ENCODE data around the gene SPATA32. TPM values are rescaled to one million over a fixed set of nuclear protein-coding genes. Genes with fewer than 3 reads are reported as not detected.

The SPATA32 gene
- total RNA-seq, 1 experiment from 2014 or later, result 0.81 TPM

DNA sequence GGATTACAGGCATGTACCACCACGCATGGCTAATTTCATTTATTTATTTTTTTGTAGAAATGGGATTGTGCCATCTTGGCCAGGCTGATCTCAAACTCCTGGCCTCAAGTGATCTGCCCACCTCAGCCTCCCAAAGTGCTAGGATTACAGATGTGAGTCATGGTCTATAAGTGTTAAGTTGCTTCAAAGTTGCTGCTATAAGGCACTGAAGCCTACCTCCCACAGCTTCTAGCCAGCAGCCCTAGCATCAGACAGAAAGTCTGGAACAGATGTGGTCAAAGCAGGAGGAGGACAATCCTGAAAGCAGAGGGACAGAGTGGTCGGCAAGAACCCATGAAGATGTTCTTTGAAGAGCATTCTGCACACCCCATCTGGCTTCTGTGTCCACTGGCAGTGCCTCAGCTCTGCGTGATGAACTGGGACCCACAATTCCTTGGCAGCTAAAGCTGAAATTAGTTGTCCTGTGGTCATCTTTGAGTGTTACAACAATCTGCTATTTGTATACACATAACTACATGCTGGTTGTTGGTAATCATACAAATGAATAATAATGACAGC lies 43.7 kb upstream of the SPATA32 start:
- H2BK15ac ChIP-seq (ENCODE audit: low read depth, low read length), result no peak overlapping the region
- no peak overlapping the region for H2AK5ac ChIP-seq (ENCODE audit: insufficient read length, low read length)
- no peak overlapping the region for H3K18ac ChIP-seq (ENCODE audit: insufficient read length, low read depth, low read length)
- DNase-seq, result no peak
- no peak overlapping the region for H3K4me2 ChIP-seq (ENCODE audit: insufficient read depth, insufficient read length, low read length)
- no peak overlapping the region for H3K4ac ChIP-seq (ENCODE audit: low read depth, low read length)
- no peak overlapping the region for H2BK20ac ChIP-seq (ENCODE audit: low read depth, low read length, poor library complexity, severe bottlenecking)
- H3K4me1 Mint-ChIP-seq, result peaks cover 12 to 15% of the 10 kb centered on the region in 2 experiments; a peak in 3 of 4 replicates
- peaks cover 2% of the 10 kb centered on the region for H3K23me2 ChIP-seq (ENCODE audit: insufficient read length, low read depth, low read length, poor library complexity, severe bottlenecking)
- H3T11ph ChIP-seq (ENCODE audit: low read length), result no peak overlapping the region
- no peak overlapping the region for H2BK120ac ChIP-seq (ENCODE audit: low read depth, low read length, poor library complexity, severe bottlenecking)
- H3K79me1 ChIP-seq (ENCODE audit: insufficient read depth, low read depth, low read length, poor library complexity, severe bottlenecking), result no peaks in the 10 kb centered on the region
- H4K91ac ChIP-seq (ENCODE audit: insufficient read length, low read depth, low read length), result no peak overlapping the region
- H3K79me2 ChIP-seq (ENCODE audit: insufficient read depth, low read length), result no peaks in the 10 kb centered on the region
- peaks cover 0 to 4% (median 3%) of the 10 kb centered on the region in 3 experiments; a peak in 5 of 7 replicates for H3K36me3 Mint-ChIP-seq (ENCODE audit: insufficient read depth in 1 of 3, low read depth in 3 of 3)
- no peak overlapping the region for H3K56ac ChIP-seq (ENCODE audit: insufficient read length, low read depth, low read length)
- H3K4me1 ChIP-seq (ENCODE audit: insufficient read depth, low read length), result no peaks in the 10 kb centered on the region
- TF ChIP-seq, protein P1, sequence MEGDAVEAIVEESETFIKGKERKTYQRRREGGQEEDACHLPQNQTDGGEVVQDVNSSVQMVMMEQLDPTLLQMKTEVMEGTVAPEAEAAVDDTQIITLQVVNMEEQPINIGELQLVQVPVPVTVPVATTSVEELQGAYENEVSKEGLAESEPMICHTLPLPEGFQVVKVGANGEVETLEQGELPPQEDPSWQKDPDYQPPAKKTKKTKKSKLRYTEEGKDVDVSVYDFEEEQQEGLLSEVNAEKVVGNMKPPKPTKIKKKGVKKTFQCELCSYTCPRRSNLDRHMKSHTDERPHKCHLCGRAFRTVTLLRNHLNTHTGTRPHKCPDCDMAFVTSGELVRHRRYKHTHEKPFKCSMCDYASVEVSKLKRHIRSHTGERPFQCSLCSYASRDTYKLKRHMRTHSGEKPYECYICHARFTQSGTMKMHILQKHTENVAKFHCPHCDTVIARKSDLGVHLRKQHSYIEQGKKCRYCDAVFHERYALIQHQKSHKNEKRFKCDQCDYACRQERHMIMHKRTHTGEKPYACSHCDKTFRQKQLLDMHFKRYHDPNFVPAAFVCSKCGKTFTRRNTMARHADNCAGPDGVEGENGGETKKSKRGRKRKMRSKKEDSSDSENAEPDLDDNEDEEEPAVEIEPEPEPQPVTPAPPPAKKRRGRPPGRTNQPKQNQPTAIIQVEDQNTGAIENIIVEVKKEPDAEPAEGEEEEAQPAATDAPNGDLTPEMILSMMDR (conservative IDR thresholded peaks at IDR 0.05), result no peak
- H2AFZ ChIP-seq (ENCODE audit: low read length), result no peak overlapping the region
- WGBS (ENCODE audit: extremely low coverage, insufficient read length, low lambda C conversion rate), result no CpG with 5 or more reads among the region's 3 CpGs
- H3K4me3 Mint-ChIP-seq, result no peak overlapping the region
- no peaks in the 10 kb centered on the region for H3K9me3 ChIP-seq (ENCODE audit: control insufficient read depth, low read depth, low read length)
- no peak overlapping the region for H2BK12ac ChIP-seq (ENCODE audit: insufficient read length, low read depth, low read length)
- no peak overlapping the region for H4K5ac ChIP-seq (ENCODE audit: insufficient read length, low read depth, low read length)
- no peak overlapping the region for H2BK5ac ChIP-seq (ENCODE audit: insufficient read length, low read length)
- H3K9ac ChIP-seq (ENCODE audit: extremely low read depth, insufficient read length, low read length), result no peak overlapping the region
- no peak overlapping the region for H3K23ac ChIP-seq (ENCODE audit: insufficient read length, low read depth, low read length)
- H3K27ac Mint-ChIP-seq, result no peak overlapping the region
- no peaks in the 10 kb centered on the region for H4K20me1 ChIP-seq (ENCODE audit: control insufficient read depth, insufficient read depth, insufficient read length)
- H3K27me3 Mint-ChIP-seq (ENCODE audit: low read depth), result no peaks in the 10 kb centered on the region
- H3K27me3 ChIP-seq (ENCODE audit: insufficient read depth, low read length), result no peaks in the 10 kb centered on the region
- no peaks in the 10 kb centered on the region for H3K9me3 Mint-ChIP-seq
- no peak overlapping the region for H3K27ac ChIP-seq (ENCODE audit: insufficient read length, low read depth, low read length)
- no peak overlapping the region for H3K14ac ChIP-seq (ENCODE audit: insufficient read depth, low read length)
- H4K8ac ChIP-seq (replicated peaks; ENCODE audit: insufficient read length, low read depth, low read length), result no peak overlapping the region
